Superior temporal gyrus (tissue), 1 donor: ENCODE results near the gene DDX1.
A peak's percentile ranks its signal among the peaks of the same experiment; 100 is the strongest.
"Not testable (repeated sequence)": the region's sequence is repeated elsewhere in the genome, so short reads cannot be mapped to it uniquely, and the experiment has no call there.

Source experiments
- DNase-seq: peaks from one replicate; pipeline ENCODE4 v3.0.0-alpha.2; 2016; ENCODE audit errors: extremely low spot score

Gene DDX1

GRCh38 chr2:15591692-15592463 lies at the start of gene DDX1:
TSS of gene DDX1 (plus strand) at chr2:15591868. CDS start at chr2:15591934, 66 bp downstream.
- DNase-seq = peak; percentile 87

GRCh38 chr2:15542269-15542668 lies 49.4 kb upstream of the DDX1 start:
- not testable (repeated sequence) for DNase-seq

GRCh38 chr2:15543053-15543452 lies 48.6 kb upstream of the DDX1 start:
- no peak for DNase-seq

- no peak for DNase-seq
Observed at GRCh38 chr2:15543541-15543940, 48.1 kb upstream of the DDX1 start.

- no peak for DNase-seq
Observed at GRCh38 chr2:15544227-15544626, 47.4 kb upstream of the DDX1 start.

GRCh38 chr2:15546297-15547098 lies 45.2 kb upstream of the DDX1 start:
- no peak for DNase-seq

GRCh38 chr2:15547115-15547876 lies 44.4 kb upstream of the DDX1 start:
- DNase-seq = no peak

GRCh38 chr2:15548974-15549373 lies 42.7 kb upstream of the DDX1 start:
- DNase-seq = no peak

- no peak for DNase-seq
Observed at GRCh38 chr2:15553519-15553918, 38.1 kb upstream of the DDX1 start.

GRCh38 chr2:15553951-15554350 lies 37.7 kb upstream of the DDX1 start:
- no peak for DNase-seq

- no peak for DNase-seq
Observed at GRCh38 chr2:15554525-15555218, 37.0 kb upstream of the DDX1 start.

- DNase-seq = no peak
Observed at GRCh38 chr2:15555760-15556193, 35.9 kb upstream of the DDX1 start.

GRCh38 chr2:15556311-15556930 lies 35.2 kb upstream of the DDX1 start:
- DNase-seq = no peak

- DNase-seq = no peak
Observed at GRCh38 chr2:15557887-15558311, 33.8 kb upstream of the DDX1 start.

GRCh38 chr2:15559379-15560139 lies 32.1 kb upstream of the DDX1 start:
- DNase-seq = no peak

GRCh38 chr2:15560140-15560987 lies 31.3 kb upstream of the DDX1 start:
- peak; percentile 40 for DNase-seq

- DNase-seq = peak; percentile 96
Observed at GRCh38 chr2:15560988-15561573, 30.6 kb upstream of the DDX1 start, which contains the start of gene NBAS. TSS of gene NBAS (minus strand) at chr2:15561334. CDS start at chr2:15561304, 30 bp downstream.

- no peak for DNase-seq
Observed at GRCh38 chr2:15561574-15562344, 29.9 kb upstream of the DDX1 start.
